GM12873 (cell line): ENCODE results near the gene PSEN1.

Experiments used
- TF ChIP-seq, protein P1 (sequence below): IDR thresholded peaks from 2 replicates; pipeline ENCODE4 v1.5.1; 2012; ENCODE audit warnings: low read depth, mild to moderate bottlenecking, moderate library complexity, low read length, control low read depth; ENCODE audit not compliant: insufficient read depth; ENCODE audit errors: missing control alignments

Gene PSEN1

DNA sequence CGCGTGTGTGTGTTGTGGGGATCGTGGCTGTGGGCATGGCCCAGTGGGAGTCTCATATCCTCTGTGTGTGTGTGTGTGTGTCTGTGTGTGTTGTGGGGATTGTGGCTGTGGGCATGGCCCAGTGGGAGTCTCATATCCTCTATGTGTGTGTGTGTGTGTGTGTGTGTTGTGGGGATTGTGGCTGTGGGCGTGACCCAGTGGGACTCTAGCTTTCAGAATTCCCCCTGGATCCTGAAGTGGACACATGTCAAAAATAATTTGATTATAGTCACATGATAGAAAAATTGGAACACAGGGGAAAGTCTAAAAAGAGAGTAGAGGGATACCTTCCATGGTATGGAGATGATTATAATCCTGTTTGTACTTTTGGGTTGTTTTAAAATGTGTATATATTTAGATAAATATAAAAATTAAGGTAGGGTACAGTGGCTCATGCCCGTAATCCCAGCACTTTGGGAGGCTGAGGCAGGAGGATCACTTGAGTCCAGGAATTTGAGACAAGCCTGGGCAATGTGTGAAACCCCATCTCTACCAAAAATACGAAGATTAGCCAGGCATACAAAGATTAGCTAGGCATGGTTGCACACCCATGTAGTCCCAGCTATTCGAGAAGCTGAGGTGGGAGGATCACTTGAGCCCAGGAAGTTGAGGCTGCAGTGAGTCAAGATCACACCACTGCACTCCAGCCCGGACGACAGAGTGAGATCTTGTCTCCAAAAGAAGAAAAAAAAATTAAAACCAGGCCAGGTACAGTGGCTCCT is 112.0 kb downstream of the PSEN1 start:
- TF ChIP-seq, protein P1, sequence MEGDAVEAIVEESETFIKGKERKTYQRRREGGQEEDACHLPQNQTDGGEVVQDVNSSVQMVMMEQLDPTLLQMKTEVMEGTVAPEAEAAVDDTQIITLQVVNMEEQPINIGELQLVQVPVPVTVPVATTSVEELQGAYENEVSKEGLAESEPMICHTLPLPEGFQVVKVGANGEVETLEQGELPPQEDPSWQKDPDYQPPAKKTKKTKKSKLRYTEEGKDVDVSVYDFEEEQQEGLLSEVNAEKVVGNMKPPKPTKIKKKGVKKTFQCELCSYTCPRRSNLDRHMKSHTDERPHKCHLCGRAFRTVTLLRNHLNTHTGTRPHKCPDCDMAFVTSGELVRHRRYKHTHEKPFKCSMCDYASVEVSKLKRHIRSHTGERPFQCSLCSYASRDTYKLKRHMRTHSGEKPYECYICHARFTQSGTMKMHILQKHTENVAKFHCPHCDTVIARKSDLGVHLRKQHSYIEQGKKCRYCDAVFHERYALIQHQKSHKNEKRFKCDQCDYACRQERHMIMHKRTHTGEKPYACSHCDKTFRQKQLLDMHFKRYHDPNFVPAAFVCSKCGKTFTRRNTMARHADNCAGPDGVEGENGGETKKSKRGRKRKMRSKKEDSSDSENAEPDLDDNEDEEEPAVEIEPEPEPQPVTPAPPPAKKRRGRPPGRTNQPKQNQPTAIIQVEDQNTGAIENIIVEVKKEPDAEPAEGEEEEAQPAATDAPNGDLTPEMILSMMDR, result no peak

DNA sequence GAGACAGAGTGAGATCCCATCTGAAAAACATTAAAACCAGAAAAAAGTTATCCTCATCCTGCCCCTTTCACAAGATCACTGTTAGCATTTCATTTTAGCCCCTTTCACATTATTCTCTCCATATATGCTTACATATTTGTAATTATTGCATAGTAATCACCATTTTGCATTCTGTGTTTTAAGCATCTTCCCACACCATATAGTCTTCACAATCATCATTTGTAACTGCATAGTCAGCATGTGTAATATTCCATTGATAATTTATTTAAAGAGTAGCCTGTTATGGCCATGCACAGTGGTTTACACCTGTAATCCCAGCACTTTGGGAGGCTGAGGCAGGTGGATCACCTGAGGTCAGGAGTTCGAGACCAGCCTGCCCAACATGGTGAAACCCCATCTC is 112.8 kb downstream of the PSEN1 start:
- TF ChIP-seq, protein P1, result no peak

DNA sequence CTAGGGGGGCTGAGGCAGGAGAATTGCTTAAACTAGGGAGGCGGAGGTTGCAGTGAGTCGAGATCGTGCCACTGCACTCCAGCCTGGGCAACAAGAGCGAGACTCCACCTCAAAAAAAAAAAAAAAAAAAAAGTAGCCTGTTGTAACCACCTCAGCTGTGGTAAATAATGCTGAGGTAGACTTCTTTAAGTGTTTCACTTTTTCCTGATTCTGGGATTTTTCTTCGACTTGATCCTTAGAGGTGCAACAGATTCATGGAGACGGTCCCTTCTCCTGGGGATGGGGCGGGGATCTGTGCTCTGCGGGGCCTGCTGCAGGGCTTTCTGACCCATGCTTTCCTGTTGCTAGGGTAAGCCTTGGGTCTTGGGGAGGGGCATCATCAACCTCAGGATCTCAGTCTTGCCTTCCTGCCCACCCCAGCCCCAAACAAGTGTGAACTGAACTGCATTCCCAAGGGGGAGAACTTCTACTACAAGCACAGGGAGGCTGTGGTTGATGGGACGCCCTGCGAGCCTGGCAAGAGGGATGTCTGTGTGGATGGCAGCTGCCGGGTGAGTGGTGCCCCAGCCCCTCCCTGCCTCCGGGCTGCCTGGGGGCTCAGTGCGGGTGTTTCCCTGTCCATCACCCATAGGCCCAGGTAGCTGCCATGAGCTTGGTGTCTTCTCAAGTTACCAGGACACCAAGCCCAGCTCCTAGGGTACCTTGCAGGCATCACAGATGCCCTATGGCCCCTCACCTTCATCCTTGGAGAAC is 113.4 kb downstream of the PSEN1 start:
- TF ChIP-seq, protein P1, result no peak

DNA sequence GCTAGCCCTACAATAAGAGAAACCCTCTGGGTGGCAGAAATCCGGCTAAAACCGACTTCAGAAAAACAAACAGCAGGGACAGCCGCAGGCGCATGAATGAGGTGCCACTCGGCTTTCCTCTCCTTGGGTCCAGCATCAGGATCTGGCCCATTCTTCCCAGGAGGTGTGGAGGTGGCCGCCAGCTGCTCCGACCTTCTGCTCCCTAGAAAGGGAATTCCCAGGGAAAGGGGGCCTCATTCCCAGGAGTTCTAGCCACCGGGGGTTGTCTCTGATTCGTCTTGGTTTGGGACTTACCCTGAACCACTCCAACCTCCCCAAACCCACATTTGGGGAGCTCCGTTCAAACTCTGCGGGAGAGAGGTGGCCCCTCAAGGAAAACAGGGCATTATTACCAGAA is 114.0 kb downstream of the PSEN1 start:
- TF ChIP-seq, protein P1, result no peak

DNA sequence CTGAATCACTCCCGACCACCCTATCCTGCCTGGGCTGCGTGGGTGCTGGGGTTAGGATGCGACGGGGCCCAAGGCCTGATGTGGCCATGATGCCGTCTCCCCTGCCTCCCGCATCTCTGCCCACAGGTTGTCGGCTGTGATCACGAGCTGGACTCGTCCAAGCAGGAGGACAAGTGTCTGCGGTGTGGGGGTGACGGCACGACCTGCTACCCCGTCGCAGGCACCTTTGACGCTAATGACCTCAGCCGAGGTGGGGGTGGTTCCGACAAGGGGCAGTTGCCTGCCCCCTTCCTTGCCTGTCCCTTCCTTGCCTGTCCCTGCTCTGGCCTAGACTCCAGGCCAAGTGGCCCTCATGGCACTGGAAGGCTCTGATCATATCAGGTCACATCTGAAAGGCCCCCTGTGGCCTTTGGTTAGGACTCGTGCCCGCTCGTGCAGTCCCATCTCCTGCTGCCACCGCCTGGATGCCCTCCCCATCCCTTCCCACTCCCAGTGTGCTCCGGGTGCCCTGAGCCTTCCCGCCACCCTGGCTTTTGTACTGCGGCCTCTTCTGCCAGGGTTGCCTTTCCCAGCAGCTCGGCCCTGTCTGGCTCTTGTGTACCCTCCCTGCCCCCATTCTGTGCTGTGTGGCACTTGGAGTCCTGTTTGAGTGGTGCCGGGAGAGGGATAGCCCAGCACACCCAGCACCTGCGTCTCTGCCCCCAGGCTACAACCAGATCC is 114.6 kb downstream of the PSEN1 start:
- TF ChIP-seq, protein P1, result no peak

DNA sequence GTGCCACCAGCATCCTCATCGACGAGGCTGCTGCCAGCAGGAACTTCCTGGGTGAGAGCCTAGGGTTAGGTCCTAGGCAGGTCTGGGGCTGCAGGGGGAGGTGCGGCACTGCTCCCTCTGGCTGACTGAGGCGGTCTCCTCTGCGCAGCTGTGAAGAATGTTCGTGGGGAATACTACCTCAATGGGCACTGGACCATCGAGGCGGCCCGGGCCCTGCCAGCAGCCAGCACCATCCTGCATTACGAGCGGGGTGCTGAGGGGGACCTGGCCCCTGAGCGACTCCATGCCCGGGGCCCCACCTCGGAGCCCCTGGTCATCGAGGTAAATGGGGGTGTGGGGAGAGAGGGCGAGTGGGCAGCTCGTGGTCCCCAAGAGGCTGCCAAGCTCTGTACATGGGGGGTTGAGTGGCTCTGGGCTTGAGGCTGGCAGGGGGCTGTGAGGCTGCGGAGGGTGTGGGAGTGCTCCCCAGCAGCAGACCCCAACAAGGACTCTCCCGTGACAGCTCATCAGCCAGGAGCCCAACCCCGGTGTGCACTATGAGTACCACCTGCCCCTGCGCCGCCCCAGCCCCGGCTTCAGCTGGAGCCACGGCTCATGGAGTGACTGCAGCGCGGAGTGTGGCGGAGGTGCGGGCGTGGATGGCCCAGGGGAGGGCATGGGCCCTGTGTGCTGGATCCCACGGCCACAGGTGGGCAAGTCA is 115.4 kb downstream of the PSEN1 start:
- TF ChIP-seq, protein P1, result no peak
